Measurements from ENCODE around the gene ROBO4.

ROBO4 gene

GRCh38 chr11:124889191-124890091 lies 8.2 kb downstream of the ROBO4 start:
- no peak for DNase-seq (ENCODE audit: low spot score)

GRCh38 chr11:124887667-124888013 lies 10.0 kb downstream of the ROBO4 start:
- no peak for DNase-seq (ENCODE audit: low spot score)

- no peak for DNase-seq (ENCODE audit: low spot score)
Observed at GRCh38 chr11:124886978-124887666, 10.5 kb downstream of the ROBO4 start.

- DNase-seq (ENCODE audit: low spot score), result no peak
Observed at GRCh38 chr11:124886476-124886875, 11.2 kb downstream of the ROBO4 start.

- no peak for DNase-seq (ENCODE audit: low spot score)
Observed at GRCh38 chr11:124884869-124885479, 12.7 kb downstream of the ROBO4 start.

- no peak for DNase-seq (ENCODE audit: low spot score)
Observed at GRCh38 chr11:124884340-124884739, 13.3 kb downstream of the ROBO4 start.

GRCh38 chr11:124882339-124883071 lies 15.2 kb downstream of the ROBO4 start:
- DNase-seq (ENCODE audit: low spot score), result no peak

- DNase-seq (ENCODE audit: low spot score), result no peak
Observed at GRCh38 chr11:124880958-124881357, 16.7 kb downstream of the ROBO4 start.

- no peak for DNase-seq (ENCODE audit: low spot score)
Observed at GRCh38 chr11:124880290-124880611, 17.4 kb downstream of the ROBO4 start.

- no peak for DNase-seq (ENCODE audit: low spot score)
Observed at GRCh38 chr11:124879493-124880289, 18.0 kb downstream of the ROBO4 start.

GRCh38 chr11:124878759-124879492 lies 18.7 kb downstream of the ROBO4 start:
- no peak for DNase-seq (ENCODE audit: low spot score)

- no peak for DNase-seq (ENCODE audit: low spot score)
Observed at GRCh38 chr11:124877910-124878758, 19.5 kb downstream of the ROBO4 start.

GRCh38 chr11:124877631-124877909 lies 20.1 kb downstream of the ROBO4 start:
- no peak for DNase-seq (ENCODE audit: low spot score)

- no peak for DNase-seq (ENCODE audit: low spot score)
Observed at GRCh38 chr11:124876818-124877630, 20.6 kb downstream of the ROBO4 start.

GRCh38 chr11:124875943-124876817 lies 21.5 kb downstream of the ROBO4 start:
- DNase-seq (ENCODE audit: low spot score), result peak; percentile 90

- DNase-seq (ENCODE audit: low spot score), result no peak
Observed at GRCh38 chr11:124875401-124875800, 22.3 kb downstream of the ROBO4 start.

- no peak for DNase-seq (ENCODE audit: low spot score)
Observed at GRCh38 chr11:124874571-124875255, 23.0 kb downstream of the ROBO4 start.

- DNase-seq (ENCODE audit: low spot score), result no peak
Observed at GRCh38 chr11:124873951-124874350, 23.7 kb downstream of the ROBO4 start.
